Dedifferentiated amniotic fluid mesenchymal stem cell (primary cell): Measurements from ENCODE around the gene SNAPIN.
A peak's percentile ranks its signal among the peaks of the same experiment; 100 is the strongest.
"Not testable (repeated sequence)": the region's sequence is repeated elsewhere in the genome, so short reads cannot be mapped to it uniquely, and the experiment has no call there.

Source experiments
- DNase-seq: peaks from one replicate; pipeline ENCODE4 v3.0.0-alpha.2; 2016; ENCODE audit errors: extremely low spot score

Gene SNAPIN

GRCh38 chr1:153647346-153647714 is 11.2 kb upstream of the SNAPIN start:
- DNase-seq, result no peak

DNA sequence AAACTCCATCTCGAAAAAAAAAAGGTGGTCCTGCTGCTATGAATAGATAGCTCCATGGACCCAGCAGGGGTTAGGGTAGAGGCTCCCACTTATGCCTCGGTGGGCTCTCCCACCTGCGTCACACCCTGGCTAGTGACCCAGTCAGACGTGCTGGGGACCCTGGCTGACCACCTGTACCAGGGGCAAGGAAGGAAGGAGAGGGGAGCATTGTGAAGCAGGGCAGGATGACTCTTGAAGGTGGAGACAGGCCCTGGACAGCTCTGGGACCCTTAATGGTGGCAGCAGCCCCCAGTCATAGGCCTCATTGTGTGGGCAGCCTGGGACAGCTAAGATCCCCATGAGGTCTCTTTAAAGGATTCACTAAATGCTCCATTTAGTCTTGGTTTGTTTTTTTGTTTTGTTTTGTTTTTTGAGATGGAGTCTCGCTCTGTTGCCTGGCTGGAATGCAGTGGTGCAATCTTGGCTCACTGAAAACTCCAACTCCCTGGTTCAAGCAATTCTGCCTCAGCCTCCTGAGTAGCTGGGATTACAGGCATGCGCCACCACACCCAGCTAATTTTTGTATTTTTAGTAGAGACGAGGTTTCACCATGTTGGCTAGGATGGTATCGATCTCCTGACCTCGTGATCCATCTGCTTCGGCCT is 10.4 kb upstream of the SNAPIN start:
- peak; percentile 24 for DNase-seq

GRCh38 chr1:153649137-153649862 is 9.2 kb upstream of the SNAPIN start:
- DNase-seq, result no peak

DNA sequence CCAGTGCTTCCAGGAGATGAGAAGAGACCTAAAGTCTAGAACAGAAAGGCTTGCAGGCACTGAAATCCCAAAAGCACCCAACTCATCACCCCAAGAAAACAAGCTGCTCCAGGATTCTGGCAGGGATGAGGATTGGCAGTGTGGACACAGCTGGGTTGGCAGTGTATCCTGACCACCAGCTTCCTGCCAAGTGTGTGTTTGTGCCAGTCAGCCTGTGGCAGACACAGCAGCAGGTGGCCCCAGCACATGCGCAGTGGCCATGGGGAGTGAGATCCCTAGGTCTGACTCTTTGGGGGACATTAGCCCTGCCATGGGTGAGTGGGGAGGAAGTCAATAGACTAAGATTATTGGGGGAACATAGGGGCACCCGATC is 8.7 kb upstream of the SNAPIN start:
- no peak for DNase-seq

DNA sequence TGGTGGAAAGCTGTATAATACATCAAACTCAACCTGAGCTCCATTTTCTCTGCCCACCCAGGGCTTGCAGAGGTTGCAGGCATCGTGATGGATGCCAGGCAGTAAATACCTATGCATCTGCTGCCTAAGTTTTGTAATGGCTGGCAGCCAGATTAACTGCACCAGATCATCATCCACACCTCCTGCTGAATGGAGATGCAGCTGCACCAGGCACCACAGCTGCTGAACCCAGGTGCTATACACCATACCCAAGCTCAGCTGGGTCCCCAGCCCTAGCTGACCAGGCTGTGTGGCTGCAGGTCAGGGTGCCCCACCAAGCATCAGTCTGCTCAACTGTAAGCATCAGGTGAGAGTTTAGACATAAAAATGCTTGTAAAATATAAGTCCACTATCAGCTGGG is 6.7 kb upstream of the SNAPIN start:
- DNase-seq, result no peak

GRCh38 chr1:153652805-153653500 is 5.5 kb upstream of the SNAPIN start:
- no peak for DNase-seq

GRCh38 chr1:153655333-153655732 is 3.2 kb upstream of the SNAPIN start:
- no peak for DNase-seq

- no peak for DNase-seq
Observed at GRCh38 chr1:153659175-153659534, 652 bp downstream of the SNAPIN start.

DNA sequence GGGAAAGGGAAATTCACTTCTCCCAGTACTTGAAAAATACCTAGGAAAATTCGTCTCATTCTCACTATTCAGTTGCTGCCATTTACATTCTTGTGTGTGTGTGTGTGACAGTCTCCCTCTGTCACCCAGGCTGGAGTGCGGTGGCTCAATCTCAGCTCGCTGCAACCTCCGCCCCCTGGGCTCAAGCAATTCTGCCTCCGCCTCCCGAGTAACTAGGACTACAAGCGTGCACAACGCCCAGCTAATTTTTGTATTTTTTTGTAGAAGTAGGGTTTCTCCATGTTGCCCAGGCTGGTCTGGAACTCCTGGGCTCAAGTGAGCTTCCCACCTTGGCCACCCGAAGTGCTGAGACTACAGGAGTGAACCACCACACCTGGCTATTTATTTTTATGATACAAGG is 1.2 kb downstream of the SNAPIN start:
- DNase-seq, result no peak

DNA sequence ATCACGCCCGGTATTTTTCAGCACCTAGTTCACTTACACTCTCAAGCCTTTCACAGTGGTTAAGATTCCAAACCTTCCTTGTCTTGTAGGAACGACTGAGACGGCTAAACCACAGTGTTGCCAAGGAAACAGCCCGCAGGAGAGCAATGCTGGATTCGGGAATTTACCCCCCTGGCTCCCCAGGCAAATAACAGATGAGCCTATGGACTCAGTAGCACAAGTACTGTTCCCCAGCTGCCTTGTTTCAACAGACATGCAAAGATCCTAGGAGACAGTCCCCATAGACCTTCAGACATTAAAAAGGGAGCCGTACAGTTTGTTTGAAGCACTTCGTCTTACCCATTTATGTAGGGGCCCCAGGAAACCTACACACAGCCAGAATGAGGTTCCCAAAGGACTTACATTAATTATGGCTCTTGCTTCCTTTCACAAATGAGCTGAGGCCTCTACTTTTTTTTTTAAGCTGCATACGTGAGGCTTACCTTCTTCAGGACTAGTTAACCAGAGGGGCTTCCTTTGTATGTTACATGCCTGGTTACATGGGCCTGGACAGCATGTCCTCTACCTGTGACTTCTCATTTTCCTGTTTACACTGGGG is 2.7 kb downstream of the SNAPIN start:
- no peak for DNase-seq

- no peak for DNase-seq
Observed at GRCh38 chr1:153662269-153662668, 3.8 kb downstream of the SNAPIN start.

- DNase-seq, result no peak
Observed at GRCh38 chr1:153663211-153663610, 4.7 kb downstream of the SNAPIN start.

DNA sequence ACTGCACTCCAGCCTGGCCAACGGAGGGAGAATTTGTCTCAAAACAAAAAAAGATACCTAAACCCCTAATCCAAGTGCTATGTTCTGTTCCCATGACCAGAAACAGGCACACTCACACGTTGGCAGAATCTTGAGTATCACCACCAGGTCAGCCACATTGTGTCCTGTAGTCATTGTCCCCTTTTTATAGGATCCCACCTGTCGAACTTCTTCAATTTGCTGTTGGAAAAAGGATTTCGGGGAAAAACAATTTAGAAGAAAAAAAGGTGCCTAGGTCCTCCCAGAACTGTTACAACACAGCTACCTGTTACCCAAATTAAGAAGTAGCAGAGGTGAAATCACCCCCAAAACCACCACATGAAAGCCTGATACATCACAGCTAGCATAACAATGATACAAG is 8.9 kb downstream of the SNAPIN start:
- DNase-seq, result no peak

- DNase-seq, result not testable (repeated sequence)
Observed at GRCh38 chr1:153668672-153669071, 10.2 kb downstream of the SNAPIN start.

DNA sequence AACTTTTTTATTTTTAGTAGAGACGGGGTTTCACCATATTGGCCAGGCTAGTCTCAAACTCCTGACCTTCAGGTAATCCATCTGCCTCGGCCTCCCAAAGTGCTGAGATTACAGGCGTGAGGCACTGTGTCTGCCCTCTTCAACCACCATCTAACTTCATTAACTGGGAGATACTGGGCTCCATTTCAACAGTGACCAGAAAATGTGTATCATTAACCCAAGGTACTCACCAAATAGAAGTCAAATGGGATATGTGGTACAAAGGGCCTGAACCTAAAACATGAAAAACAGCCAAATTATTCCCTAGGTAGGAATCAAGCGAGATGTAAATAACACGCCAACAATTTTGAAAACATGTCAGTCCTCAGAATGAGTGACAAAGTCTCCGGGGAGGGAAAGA is 11.1 kb downstream of the SNAPIN start:
- no peak for DNase-seq

- DNase-seq, result no peak
Observed at GRCh38 chr1:153670257-153670858, 11.9 kb downstream of the SNAPIN start.

DNA sequence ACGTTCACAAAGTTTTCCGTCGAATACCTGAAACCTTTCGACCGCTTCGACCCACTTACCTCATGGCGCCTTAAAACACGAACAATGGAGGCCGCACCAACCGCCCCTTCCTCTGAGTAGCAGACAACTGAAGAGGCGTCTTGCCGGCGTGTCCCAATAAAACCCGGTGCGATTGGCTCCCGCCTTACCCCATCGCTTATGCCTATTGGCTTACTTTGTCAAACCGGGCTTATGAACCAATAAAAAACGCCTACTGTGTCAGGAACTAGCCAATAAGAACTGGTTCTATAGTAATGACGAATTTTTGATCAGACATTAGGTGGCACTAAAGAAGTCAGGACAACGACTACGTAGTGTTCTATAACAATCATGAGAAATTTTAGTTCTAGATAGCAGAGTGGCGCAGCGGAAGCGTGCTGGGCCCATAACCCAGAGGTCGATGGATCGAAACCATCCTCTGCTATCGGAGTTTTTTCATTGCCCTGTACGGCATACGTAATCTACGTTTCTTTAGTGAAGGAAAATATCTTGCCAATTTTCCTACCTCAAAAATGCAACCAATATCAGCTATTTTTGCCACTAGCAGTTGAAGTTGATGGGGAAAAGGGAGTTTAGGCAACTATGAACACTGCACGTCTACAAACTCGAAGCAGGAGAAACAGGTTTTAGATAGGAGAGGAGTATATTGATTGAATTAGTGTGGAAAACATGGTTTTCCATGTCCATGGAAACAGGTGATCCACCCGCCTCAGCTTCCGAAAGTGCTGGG is 12.5 kb downstream of the SNAPIN start, which contains the start of gene ILF2:
ILF2 (minus strand) TSS at position 135 of the 769 bp plus-strand sequence; CDS start at position 64, 71 bp downstream.
- peak; percentile 100 for DNase-seq

- peak; percentile 64 for DNase-seq
Observed at GRCh38 chr1:153671628-153672353, 13.3 kb downstream of the SNAPIN start.

DNA sequence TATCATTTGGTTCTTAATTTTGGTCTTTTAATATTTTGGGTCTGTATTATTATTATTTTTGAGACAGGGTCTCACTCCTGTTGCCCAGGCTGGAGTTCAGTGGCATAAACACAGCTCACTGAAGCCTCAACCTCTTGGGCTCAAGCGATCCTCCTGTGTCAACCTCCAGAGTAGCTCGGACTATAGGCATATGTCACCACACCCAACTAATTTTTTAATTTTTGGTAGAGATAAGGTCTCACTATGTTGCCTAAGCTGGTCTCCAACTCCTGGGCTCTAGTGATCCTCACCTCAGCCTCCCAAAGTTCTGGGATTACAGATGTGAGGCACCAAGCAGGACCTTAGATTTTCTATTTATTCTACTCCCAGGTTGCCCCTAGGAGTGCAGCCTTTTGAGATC is 15.0 kb downstream of the SNAPIN start:
- no peak for DNase-seq

GRCh38 chr1:153677718-153678518 is 19.4 kb downstream of the SNAPIN start:
- DNase-seq, result peak; percentile 20
